ENCODE results near the gene SUSD1.

Gene SUSD1

GRCh38 chr9:112063151-112063550 is 111.9 kb downstream of the SUSD1 start:
- DNase-seq, result no peak

- no peak for DNase-seq
Measured at GRCh38 chr9:112061152-112061740, 113.9 kb downstream of the SUSD1 start.

- no peak for DNase-seq
Measured at GRCh38 chr9:112059966-112060320, 115.2 kb downstream of the SUSD1 start.

- DNase-seq, result no peak
Measured at GRCh38 chr9:112059145-112059965, 115.7 kb downstream of the SUSD1 start.

GRCh38 chr9:112056996-112057395 is 118.1 kb downstream of the SUSD1 start:
- no peak for DNase-seq

- DNase-seq, result no peak
Measured at GRCh38 chr9:112054916-112055315, 120.2 kb downstream of the SUSD1 start.

- no peak for DNase-seq
Measured at GRCh38 chr9:112051812-112052211, 123.3 kb downstream of the SUSD1 start.

GRCh38 chr9:112050544-112051475 is 124.3 kb downstream of the SUSD1 start:
- DNase-seq, result no peak

- DNase-seq, result no peak
Measured at GRCh38 chr9:112049811-112050516, 125.1 kb downstream of the SUSD1 start.

- no peak for DNase-seq
Measured at GRCh38 chr9:112048924-112049691, 126.0 kb downstream of the SUSD1 start.

- no peak for DNase-seq
Measured at GRCh38 chr9:112047538-112048066, 127.5 kb downstream of the SUSD1 start.

- DNase-seq, result no peak
Measured at GRCh38 chr9:112046181-112046580, 128.9 kb downstream of the SUSD1 start.

- DNase-seq, result no peak
Measured at GRCh38 chr9:112044881-112045280, 130.2 kb downstream of the SUSD1 start.

GRCh38 chr9:112044186-112044585 is 130.9 kb downstream of the SUSD1 start:
- DNase-seq, result no peak

GRCh38 chr9:112043423-112043822 is 131.7 kb downstream of the SUSD1 start:
- DNase-seq, result no peak

- DNase-seq, result no peak
Measured at GRCh38 chr9:112042769-112043168, 132.3 kb downstream of the SUSD1 start.

- DNase-seq, result no peak
Measured at GRCh38 chr9:112042244-112042638, 132.9 kb downstream of the SUSD1 start.

GRCh38 chr9:112041536-112042243 is 133.4 kb downstream of the SUSD1 start:
- DNase-seq, result no peak

GRCh38 chr9:112041199-112041535 is 133.9 kb downstream of the SUSD1 start:
- no peak for DNase-seq

GRCh38 chr9:112038017-112038408 is 137.1 kb downstream of the SUSD1 start:
- no peak for DNase-seq

Measured in activated gamma-delta T cell (primary cell).